Measurements from ENCODE around the gene SHISA8.

DNA sequence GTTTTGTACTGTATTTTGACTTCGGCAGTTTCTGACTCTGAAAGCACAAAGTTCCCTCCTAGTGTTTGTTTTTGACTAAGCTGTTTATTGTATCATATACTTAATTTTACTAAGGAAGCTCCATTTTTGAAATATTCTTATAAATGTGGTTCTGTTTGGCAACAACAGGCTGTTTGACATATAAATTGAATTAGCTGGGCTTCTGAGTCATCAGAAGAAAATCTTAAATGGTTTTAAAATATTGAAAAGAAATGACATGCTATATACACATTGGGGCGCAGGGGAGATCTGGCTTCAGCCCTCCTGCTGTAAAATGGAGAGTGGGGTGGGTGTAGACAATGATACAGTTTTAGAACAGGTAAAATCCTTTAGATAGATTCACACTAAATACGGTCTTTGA lies 38.6 kb downstream of the SHISA8 start:
- TF ChIP-seq NFRKB (IDR thresholded peaks at IDR 0.05) (no peak), TARDBP (IDR thresholded peaks at IDR 0.05) (no peak), FOXA1 (IDR thresholded peaks at IDR 0.05) (no peak)

Data from HEK293T (cell line).